Stimulated activated CD4-positive, alpha-beta T cell treated with anti-CD3 and anti-CD28 coated beads, Interleukin-12 subunit alpha, Interleukin-12 subunit beta, amount 100 ng/mL, for 48 hours (primary cell): ENCODE results near the gene MAL.
"Not testable (repeated sequence)": the region's sequence is repeated elsewhere in the genome, so short reads cannot be mapped to it uniquely, and the experiment has no call there.

Experiments
- DNase-seq, 3 donors: peaks; one replicate each; pipeline ENCODE4 v3.0.0-alpha.2; 2020; ENCODE audit warnings: low read depth in 2 of 3, low spot score in 1 of 3

The MAL gene

GRCh38 chr2:95032341-95032740 is 6.8 kb downstream of the MAL start:
- DNase-seq = no peak

DNA sequence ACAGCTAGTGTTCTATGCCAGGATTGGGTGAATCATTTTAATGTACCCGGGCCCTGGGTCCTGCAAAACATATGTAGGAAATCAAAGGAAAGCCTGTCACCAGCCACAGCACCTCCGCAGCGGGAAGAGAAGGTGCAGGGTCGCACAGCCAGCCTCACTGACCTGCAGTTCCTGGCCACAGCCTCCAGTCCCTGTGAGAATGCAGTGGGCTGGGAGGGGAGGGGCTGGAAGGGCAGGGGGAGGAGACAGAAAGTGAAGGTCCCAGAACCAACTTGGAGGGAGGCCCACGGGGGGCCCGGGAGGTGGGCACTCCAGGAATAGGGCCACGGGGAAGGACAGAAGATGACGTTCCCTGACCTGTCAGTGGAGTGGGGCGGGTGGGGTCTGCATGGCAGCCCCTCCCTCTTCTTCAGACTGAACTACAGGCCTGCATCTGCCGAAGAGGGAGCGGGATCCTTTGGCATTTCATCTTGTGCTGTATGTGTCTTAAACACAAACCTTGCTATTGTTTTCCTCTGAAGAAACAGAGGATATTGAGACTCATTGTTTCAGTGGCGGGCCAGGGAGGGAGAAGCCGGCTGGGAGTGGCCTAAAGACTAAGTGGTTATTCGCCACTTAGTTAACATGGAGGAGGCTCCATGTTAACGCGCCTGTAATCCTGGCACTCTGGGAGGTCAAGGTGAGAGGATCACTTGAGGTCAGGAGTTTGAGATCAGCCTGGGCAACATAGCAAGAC is 7.5 kb downstream of the MAL start:
- no peak for DNase-seq

DNA sequence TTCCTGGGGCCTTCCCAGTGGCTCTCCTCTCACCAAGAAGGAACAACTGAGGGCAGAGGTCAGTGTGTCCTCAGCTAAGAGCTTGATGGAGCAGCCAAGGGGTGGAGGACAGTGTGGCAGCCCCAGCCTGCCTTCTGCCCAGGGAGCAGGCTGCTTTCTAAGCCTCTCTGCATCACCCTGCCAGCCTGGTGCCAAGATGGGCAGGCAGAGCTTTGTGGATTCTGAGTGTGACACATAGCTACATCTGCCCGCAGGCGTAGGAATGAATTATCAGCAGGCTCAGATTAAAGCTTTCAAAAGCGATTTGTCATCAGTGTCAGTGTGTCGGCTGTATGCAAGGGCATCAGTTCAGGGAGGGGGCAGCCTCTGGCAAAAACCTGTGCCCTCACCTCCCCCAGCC is 8.7 kb downstream of the MAL start:
- no peak for DNase-seq

GRCh38 chr2:95034818-95035217 is 9.3 kb downstream of the MAL start:
- DNase-seq = no peak

DNA sequence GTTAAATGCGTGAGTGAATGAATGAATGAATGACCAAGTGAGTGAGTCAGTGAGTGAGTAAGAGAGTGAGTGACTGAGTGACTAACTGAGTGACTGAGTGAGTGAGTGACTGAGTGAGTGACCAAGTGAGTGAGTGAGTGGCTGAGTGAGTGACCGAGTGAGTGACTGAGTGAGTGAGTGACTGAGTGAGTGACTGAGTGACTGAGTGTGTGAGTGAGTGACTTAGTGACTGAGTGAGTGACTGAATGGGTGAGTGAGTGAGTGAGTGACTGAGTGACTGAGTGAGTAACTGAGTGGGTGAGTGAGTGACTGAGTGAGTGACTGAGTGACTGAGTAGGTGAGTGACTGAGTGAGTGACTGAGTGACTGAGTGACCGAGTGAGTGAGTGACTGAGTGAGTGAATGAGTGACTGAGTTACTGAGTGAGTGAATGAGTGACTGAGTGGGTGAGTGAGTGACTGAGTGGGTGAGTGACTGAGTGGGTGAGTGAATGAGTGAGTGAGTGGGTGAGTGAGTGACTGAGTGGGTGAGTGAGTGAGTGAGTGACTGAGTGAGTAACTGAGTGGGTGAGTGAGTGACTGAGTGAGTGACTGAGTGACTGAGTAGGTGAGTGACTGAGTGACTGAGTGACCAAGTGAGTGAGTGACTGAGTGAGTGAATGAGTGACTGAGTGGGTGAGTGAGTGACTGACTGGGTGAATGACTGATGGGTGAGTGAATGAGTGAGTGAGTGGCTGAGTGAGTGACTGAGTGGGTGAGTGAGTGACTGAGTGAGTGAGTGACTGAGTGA is 11.3 kb downstream of the MAL start:
- no peak for DNase-seq

DNA sequence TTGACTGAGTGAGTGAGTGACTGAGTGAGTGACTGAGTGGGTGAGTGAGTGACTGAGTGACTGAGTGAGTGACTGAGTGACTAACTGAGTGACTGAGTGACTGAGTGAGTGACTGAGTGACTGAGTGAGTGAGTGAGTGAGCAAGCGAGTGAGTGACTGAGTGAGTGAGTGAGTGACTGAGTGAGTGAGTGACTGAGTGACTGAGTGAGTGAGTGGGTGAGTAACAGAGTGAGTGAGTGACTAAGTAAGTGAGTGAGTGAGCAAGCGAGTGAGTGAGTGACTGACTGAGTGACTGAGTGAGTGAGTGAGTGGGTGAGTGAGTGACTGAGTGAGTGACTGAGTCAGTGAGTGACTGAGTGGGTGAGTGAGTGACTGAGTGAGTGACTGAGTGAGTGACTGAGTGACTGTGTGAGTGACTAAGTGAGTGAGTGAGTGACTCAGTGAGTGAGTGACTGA is 11.9 kb downstream of the MAL start:
- DNase-seq = no peak

- not testable (repeated sequence) for DNase-seq
These were observed 12.5 kb downstream of the MAL start for GRCh38 chr2:95037841-95038585.

DNA sequence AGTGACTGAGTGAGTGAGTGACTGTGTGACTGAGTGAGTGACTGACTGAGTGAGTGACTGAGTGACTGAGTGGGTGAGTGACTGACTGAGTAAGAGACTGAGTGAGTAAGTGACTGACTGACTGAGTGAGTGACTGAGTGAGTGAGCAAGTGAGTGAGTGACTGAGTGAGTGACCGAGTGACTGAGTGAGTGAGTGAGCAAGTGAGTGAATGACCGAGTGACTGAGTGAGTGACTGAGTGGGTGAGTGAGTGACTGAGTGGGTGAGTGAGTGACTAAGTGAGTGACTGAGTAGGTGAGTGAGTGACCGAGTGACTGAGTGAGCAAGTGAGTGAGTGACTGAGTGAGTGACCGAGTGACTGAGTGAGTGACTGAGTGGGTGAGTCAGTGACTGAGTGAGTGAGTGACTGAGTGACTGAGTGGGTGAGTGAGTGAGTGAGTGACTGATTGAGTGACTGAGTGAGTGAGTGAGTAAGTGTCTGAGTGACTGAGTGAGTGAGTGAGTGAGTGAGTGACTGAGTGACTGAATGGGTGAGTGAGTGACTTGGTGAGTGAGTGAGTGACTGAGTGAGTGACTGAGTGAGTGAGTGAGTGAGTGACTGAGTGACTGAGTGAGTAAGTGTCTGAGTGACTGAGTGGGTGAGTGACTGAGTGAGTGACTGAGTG is 13.3 kb downstream of the MAL start:
- DNase-seq = no peak

DNA sequence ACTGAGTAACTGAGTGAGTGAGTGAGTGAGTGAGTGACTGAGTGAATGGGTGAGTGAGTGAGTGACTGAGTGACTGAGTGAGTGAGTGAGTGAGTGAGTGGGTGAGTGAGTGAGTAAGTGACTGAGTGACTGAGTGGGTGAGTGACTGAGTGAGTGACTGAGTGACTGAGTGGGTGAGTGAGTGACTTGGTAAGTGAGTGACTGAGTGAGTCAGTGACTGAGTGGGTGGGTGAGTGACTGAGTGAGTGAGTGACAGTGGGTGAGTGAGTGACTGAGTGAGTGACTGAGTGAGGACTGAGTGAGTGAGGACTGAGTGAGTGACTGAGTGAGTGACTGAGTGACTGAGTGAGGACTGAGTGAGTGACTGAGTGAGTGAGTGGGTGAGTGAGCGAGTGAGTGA is 13.9 kb downstream of the MAL start:
- no peak for DNase-seq

DNA sequence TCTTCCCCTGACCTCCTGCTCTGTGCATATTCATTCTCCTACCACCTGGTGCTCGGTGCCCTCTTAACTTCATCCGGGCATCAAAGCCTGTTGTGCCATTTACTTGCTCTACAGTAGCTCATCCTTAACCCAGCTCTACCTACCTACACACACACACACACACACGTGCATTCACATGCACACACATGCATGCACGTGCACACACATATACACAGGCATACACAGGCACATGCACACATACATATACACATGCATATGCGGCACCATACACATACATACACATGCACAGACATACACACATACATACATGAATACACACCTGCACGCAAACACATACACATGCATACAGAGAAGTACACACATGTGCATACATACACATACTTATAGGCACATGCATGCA is 14.5 kb downstream of the MAL start:
- DNase-seq = no peak

DNA sequence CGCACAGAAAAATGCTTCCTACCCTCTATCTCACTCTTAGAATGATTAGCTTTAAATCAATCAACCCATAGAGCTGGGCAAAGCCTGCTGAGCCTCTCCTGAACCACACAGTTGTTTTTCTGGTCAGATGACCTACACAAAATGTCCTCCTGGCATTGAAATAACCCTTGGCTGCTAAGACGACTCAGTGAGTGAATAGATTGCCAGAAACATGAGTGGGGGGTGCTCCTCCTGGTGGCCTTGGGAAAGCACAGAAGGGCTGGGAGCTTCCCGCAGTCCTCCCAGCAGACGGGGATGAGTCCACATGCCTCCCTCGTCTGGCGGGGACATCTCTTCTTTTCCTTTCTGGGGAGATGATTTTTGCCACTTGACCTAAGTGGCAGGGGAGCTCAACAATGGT is 14.9 kb downstream of the MAL start:
- DNase-seq = no peak

DNA sequence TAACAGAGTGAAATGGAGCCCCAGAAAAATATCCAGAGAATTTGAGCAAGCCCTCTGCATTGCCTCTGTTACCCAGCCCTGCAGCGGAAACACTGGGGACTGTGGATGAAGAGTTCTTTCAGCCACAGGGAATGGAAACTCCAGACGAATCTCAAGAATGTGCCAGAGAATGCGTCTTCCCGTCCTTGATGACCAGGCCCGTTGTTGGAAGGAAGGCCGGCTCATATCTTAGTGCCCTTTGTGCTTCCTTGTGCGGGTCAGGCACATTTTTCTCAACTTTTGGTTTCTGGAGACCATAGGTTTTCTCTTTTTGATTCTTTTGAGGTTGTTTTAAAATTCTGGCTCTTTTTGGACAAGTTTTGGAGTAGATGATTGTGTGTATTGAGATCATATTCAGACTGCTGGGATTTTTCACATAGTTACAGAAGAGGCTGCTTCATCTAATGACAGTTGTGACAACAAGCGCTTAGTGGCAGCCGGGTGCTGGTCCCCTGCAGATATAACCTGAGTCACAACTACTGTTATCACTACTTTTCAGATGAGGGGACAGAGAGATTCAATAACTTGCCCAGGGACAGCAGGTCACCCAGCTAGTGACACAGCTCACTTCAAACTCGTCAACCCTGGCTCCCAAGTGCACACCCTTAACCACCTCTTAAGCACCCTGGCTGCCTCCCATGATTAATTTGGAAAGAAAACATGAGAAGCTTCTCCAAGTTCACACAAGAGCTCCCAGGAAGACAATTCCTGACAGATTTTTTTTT is 15.7 kb downstream of the MAL start:
- no peak for DNase-seq

GRCh38 chr2:95041824-95042442 is 16.4 kb downstream of the MAL start:
- DNase-seq = no peak

- no peak for DNase-seq
These were observed 17.2 kb downstream of the MAL start for GRCh38 chr2:95042472-95043271.

DNA sequence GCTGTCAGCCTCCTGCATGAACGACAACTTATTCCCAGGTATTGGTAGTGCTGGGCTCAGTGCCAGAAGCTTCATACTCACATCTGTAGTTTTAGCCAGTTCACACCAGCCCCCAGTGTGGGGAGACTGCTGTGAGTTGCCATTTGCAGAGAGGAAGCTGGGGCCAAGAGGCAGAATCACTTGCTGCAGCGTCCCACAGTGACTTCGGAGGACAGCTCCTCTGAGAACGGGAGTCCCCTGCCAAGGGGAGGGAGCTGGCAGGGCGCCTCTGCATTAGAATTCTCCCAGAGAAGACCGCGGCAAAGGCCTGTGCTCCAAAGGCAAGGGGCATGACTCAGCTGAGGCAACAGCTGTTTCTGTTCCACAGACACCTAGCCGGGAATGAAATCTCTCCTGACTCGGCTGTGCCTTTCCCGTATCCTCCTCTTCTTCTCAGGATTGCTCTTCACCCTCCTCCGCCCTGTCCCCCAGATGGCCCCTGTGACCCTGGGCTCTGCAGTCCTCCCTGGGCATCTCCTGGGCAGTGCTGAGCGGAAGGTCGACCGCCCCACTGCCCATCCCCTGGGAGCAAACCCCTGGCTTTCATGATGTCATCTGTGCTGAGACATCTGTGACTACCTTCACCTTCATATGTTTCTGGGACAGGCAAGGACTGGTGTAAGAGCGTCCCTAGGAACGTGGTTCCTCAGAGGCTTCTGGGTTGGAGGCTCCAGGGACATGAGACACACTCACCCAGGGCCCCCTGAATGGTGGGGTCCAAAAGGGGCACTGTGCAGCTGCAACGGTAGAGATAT is 18.0 kb downstream of the MAL start:
- DNase-seq = no peak

GRCh38 chr2:95044601-95045000 is 19.1 kb downstream of the MAL start:
- DNase-seq = no peak

GRCh38 chr2:95046371-95047112 is 21.0 kb downstream of the MAL start:
- no peak for DNase-seq
